Measurements from ENCODE around the gene RABGGTA.

GRCh38 chr14:24258119-24258518, 13.3 kb downstream of the RABGGTA start:
- TF ChIP-seq EZH2 (IDR thresholded peaks at IDR 0.05; ENCODE audit: insufficient read depth, poor library complexity, severe bottlenecking) (no peak), EZH2phosphoT487 (IDR thresholded peaks at IDR 0.05; ENCODE audit: insufficient read depth, low read depth) (no peak)

Measured in GM23248 (cell line).